ENCODE data around the gene DAB2IP. TPM values are rescaled to one million over a fixed set of nuclear protein-coding genes. Genes with fewer than 3 reads are reported as not detected.

DAB2IP gene
- total RNA-seq, 1 donor from 2014 or later: 24.3 TPM

- peaks cover 60% of the 10 kb centered on the region for H3K4me1 ChIP-seq
- no peaks in the 10 kb centered on the region for H3K9me3 ChIP-seq (ENCODE audit: low read depth)
- peaks cover 50% of the 10 kb centered on the region for H3K36me3 Mint-ChIP-seq
- H3K27ac Mint-ChIP-seq: peak overlapping the region; percentile 70
- H3K9ac ChIP-seq: no peak overlapping the region
- H3K36me3 ChIP-seq: no peaks in the 10 kb centered on the region
- peaks cover 9% of the 10 kb centered on the region for H3K27me3 Mint-ChIP-seq (ENCODE audit: insufficient read depth, low read depth)
- peaks cover 12% of the 10 kb centered on the region for H3K79me2 ChIP-seq (ENCODE audit: low read depth)
- no peak overlapping the region for H2AFZ ChIP-seq (replicated peaks)
- peaks cover 44% of the 10 kb centered on the region for H3F3A ChIP-seq (ENCODE audit: low read depth)
- H3K4me3 ChIP-seq: peak overlapping the region; percentile 19
- H3K4me2 ChIP-seq: peak overlapping the region; percentile 70
- no peak for TF ChIP-seq EZH2phosphoT487 (IDR thresholded peaks at IDR 0.05)
- no peak for TF ChIP-seq EZH2 (IDR thresholded peaks at IDR 0.05)
- TF ChIP-seq, protein P1, sequence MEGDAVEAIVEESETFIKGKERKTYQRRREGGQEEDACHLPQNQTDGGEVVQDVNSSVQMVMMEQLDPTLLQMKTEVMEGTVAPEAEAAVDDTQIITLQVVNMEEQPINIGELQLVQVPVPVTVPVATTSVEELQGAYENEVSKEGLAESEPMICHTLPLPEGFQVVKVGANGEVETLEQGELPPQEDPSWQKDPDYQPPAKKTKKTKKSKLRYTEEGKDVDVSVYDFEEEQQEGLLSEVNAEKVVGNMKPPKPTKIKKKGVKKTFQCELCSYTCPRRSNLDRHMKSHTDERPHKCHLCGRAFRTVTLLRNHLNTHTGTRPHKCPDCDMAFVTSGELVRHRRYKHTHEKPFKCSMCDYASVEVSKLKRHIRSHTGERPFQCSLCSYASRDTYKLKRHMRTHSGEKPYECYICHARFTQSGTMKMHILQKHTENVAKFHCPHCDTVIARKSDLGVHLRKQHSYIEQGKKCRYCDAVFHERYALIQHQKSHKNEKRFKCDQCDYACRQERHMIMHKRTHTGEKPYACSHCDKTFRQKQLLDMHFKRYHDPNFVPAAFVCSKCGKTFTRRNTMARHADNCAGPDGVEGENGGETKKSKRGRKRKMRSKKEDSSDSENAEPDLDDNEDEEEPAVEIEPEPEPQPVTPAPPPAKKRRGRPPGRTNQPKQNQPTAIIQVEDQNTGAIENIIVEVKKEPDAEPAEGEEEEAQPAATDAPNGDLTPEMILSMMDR (IDR thresholded peaks at IDR 0.05): no peak
- peaks cover 36% of the 10 kb centered on the region for H4K20me1 ChIP-seq (ENCODE audit: low read depth)
- peak overlapping the region; percentile 94 for H3K27ac ChIP-seq
- H3K4me3 Mint-ChIP-seq: peak overlapping the region; percentile 63
- no peak for DNase-seq (ENCODE audit: low spot score)
- H3K9me3 Mint-ChIP-seq: peaks cover 9% of the 10 kb centered on the region
- H3K27me3 ChIP-seq: no peaks in the 10 kb centered on the region
- H3K4me1 Mint-ChIP-seq: peaks cover 61% of the 10 kb centered on the region
Measured at GRCh38 chr9:121780177-121781040, 129.0 kb downstream of the DAB2IP start.

DNA sequence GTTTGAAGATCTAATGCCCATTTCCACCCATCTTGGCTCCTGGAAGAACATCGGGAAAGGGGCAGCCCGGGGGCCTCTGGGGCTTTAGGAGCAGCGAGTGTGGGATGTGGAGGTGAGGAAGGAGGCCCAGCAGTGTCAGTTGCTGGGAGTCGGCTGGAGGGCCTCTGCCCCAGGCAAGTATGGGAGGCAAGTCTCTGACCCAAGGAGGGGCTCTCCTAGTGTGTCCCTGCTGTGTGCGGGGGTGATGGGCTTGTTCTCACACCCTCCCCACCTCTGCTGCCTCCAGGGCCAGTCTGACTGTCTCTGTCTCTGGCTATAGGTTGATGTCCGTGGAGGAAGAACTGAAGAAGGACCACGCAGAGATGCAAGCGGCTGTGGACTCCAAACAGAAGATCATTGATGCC lies 129.7 kb downstream of the DAB2IP start:
- H3K4me3 Mint-ChIP-seq: peak overlapping the region; percentile 63

GRCh38 chr9:121781701-121782464 lies 130.4 kb downstream of the DAB2IP start:
- H3F3A ChIP-seq (ENCODE audit: low read depth): peaks cover 44% of the 10 kb centered on the region
- Mint-ChIP-seq H3K36me3 (peaks cover 38% of the 10 kb centered on the region), H3K9me3 (peaks cover 6% of the 10 kb centered on the region), H3K4me3 (no peak overlapping the region), H3K4me1 (peaks cover 68% of the 10 kb centered on the region), H3K27me3 (ENCODE audit: insufficient read depth, low read depth) (peaks cover 13% of the 10 kb centered on the region), H3K27ac (peak overlapping the region; percentile 74)
- no peak overlapping the region for H3K4me2 ChIP-seq
- H3K27ac ChIP-seq: no peak overlapping the region
- H3K9ac ChIP-seq: no peak overlapping the region
- H3K36me3 ChIP-seq: no peaks in the 10 kb centered on the region
- no peak overlapping the region for H2AFZ ChIP-seq (replicated peaks)
- H3K9me3 ChIP-seq (ENCODE audit: low read depth): no peaks in the 10 kb centered on the region
- peaks cover 60% of the 10 kb centered on the region for H3K4me1 ChIP-seq
- no peak for TF ChIP-seq EZH2 (IDR thresholded peaks at IDR 0.05)
- TF ChIP-seq, protein P1 (IDR thresholded peaks at IDR 0.05): no peak
- no peak for TF ChIP-seq EZH2phosphoT487 (IDR thresholded peaks at IDR 0.05)
- H3K79me2 ChIP-seq (ENCODE audit: low read depth): peaks cover 12% of the 10 kb centered on the region
- DNase-seq (ENCODE audit: low spot score): no peak
- H3K27me3 ChIP-seq: no peaks in the 10 kb centered on the region
- no peak overlapping the region for H3K4me3 ChIP-seq
- peaks cover 32% of the 10 kb centered on the region for H4K20me1 ChIP-seq (ENCODE audit: low read depth)

More for the DNA sequence above, 129.7 kb downstream of the DAB2IP start:
- Histone ChIP-seq H3K4me3 (no peak overlapping the region), H3K4me1 (peaks cover 60% of the 10 kb centered on the region), H3K36me3 (no peaks in the 10 kb centered on the region), H3K27ac (peak overlapping the region; percentile 94), H3K4me2 (peak overlapping the region; percentile 70), H3F3A (ENCODE audit: low read depth) (peaks cover 44% of the 10 kb centered on the region), H3K27me3 (no peaks in the 10 kb centered on the region), H3K9me3 (ENCODE audit: low read depth) (no peaks in the 10 kb centered on the region), H3K9ac (no peak overlapping the region), H3K79me2 (ENCODE audit: low read depth) (peaks cover 12% of the 10 kb centered on the region), H4K20me1 (ENCODE audit: low read depth) (peaks cover 32% of the 10 kb centered on the region), H2AFZ (replicated peaks) (no peak overlapping the region)
- TF ChIP-seq EZH2phosphoT487 (IDR thresholded peaks at IDR 0.05) (no peak), EZH2 (IDR thresholded peaks at IDR 0.05) (no peak)
- TF ChIP-seq, protein P1 (IDR thresholded peaks at IDR 0.05): no peak
- DNase-seq (ENCODE audit: low spot score): no peak
- H3K27me3 Mint-ChIP-seq (ENCODE audit: insufficient read depth, low read depth): peaks cover 8% of the 10 kb centered on the region
- peaks cover 43% of the 10 kb centered on the region for H3K36me3 Mint-ChIP-seq
- peaks cover 64% of the 10 kb centered on the region for H3K4me1 Mint-ChIP-seq
- peaks cover 9% of the 10 kb centered on the region for H3K9me3 Mint-ChIP-seq
- H3K27ac Mint-ChIP-seq: peak overlapping the region; percentile 70

Data from neural progenitor cell (in vitro differentiated cells).